Ishikawa (cell line): ENCODE measurements around the gene BMP6.

Experiments
- CEBPB ChIP-seq: IDR thresholded peaks from 2 replicates; pipeline ENCODE4 v1.6.1; 2012
- CREB1 ChIP-seq: IDR thresholded peaks from 2 replicates; pipeline ENCODE4 v1.6.1; 2012; ENCODE audit warnings: low read depth
- EGR1 ChIP-seq: IDR thresholded peaks from 2 replicates; pipeline ENCODE4 v1.6.1; 2012
- EP300 ChIP-seq: IDR thresholded peaks from 2 replicates; pipeline ENCODE4 v1.6.1; 2012; ENCODE audit warnings: borderline replicate concordance
- FOXM1 ChIP-seq: IDR thresholded peaks from 2 replicates; pipeline ENCODE4 v1.6.1; 2012; ENCODE audit warnings: low read depth, borderline replicate concordance
- MAX ChIP-seq: IDR thresholded peaks from 2 replicates; pipeline ENCODE4 v1.6.1; 2012
- NFIC ChIP-seq: IDR thresholded peaks from 2 replicates; pipeline ENCODE4 v1.6.1; 2012
- RAD21 ChIP-seq: IDR thresholded peaks from 2 replicates; pipeline ENCODE4 v1.6.1; 2012; ENCODE audit warnings: low read depth
- REST ChIP-seq: IDR thresholded peaks from 2 replicates; pipeline ENCODE4 v1.6.1; 2012; ENCODE audit warnings: low read depth, mild to moderate bottlenecking
- TAF1 ChIP-seq: IDR thresholded peaks from 2 replicates; pipeline ENCODE4 v1.6.1; 2012; ENCODE audit warnings: low read depth, mild to moderate bottlenecking
- TCF12 ChIP-seq: IDR thresholded peaks from 2 replicates; pipeline ENCODE4 v1.6.1; 2012; ENCODE audit warnings: low read depth
- TEAD4 ChIP-seq: IDR thresholded peaks from 2 replicates; pipeline ENCODE4 v1.6.1; 2012
- USF1 ChIP-seq: IDR thresholded peaks from 2 replicates; pipeline ENCODE4 v1.6.1; 2012
- YY1 ChIP-seq: IDR thresholded peaks from 2 replicates; pipeline ENCODE4 v1.6.1; 2012; ENCODE audit warnings: low read depth
- ZBTB7A ChIP-seq: IDR thresholded peaks from 2 replicates; pipeline ENCODE4 v1.6.1; 2012; ENCODE audit warnings: low read depth

The BMP6 gene

GRCh38 chr6:7730784-7731227 lies 4.9 kb downstream of the BMP6 start:
- TF ChIP-seq TCF12 = no peak

- no peak for TF ChIP-seq TAF1
- no peak for TF ChIP-seq ZBTB7A
- TF ChIP-seq MAX = no peak
- no peak for TF ChIP-seq EGR1
- TF ChIP-seq TEAD4 = no peak
- TF ChIP-seq NFIC = no peak
Observed at GRCh38 chr6:7731294-7731693, 5.4 kb downstream of the BMP6 start.

- TF ChIP-seq MAX = no peak
- no peak for TF ChIP-seq EP300
- no peak for TF ChIP-seq ZBTB7A
Observed at GRCh38 chr6:7732228-7732627, 6.3 kb downstream of the BMP6 start.

- no peak for TF ChIP-seq CEBPB
- TF ChIP-seq NFIC = no peak
- TF ChIP-seq CREB1 = no peak
- TF ChIP-seq EP300 = no peak
- no peak for TF ChIP-seq TEAD4
- no peak for TF ChIP-seq USF1
- TF ChIP-seq YY1 = no peak
- TF ChIP-seq RAD21 = no peak
- TF ChIP-seq REST = no peak
- no peak for TF ChIP-seq ZBTB7A
- no peak for TF ChIP-seq TAF1
- TF ChIP-seq FOXM1 = no peak
- no peak for TF ChIP-seq MAX
- TF ChIP-seq TCF12 = no peak
- no peak for TF ChIP-seq EGR1
Observed at GRCh38 chr6:7734707-7735383, 8.9 kb downstream of the BMP6 start.

- no peak for TF ChIP-seq CREB1
- no peak for TF ChIP-seq CEBPB
- TF ChIP-seq MAX = no peak
- no peak for TF ChIP-seq FOXM1
- TF ChIP-seq USF1 = no peak
- TF ChIP-seq TCF12 = no peak
- TF ChIP-seq REST = no peak
- no peak for TF ChIP-seq TEAD4
- TF ChIP-seq TAF1 = no peak
- no peak for TF ChIP-seq NFIC
- TF ChIP-seq EP300 = no peak
- TF ChIP-seq YY1 = no peak
- no peak for TF ChIP-seq EGR1
- TF ChIP-seq RAD21 = no peak
- TF ChIP-seq ZBTB7A = no peak
Observed at GRCh38 chr6:7737106-7737505, 11.2 kb downstream of the BMP6 start.

- TF ChIP-seq REST = no peak
- no peak for TF ChIP-seq CREB1
- no peak for TF ChIP-seq TEAD4
- TF ChIP-seq MAX = no peak
- TF ChIP-seq USF1 = no peak
- TF ChIP-seq FOXM1 = no peak
Observed at GRCh38 chr6:7737867-7738266, 12.0 kb downstream of the BMP6 start.
